Measurements from ENCODE around the gene MBTPS1. TPM values are rescaled to one million over a fixed set of nuclear protein-coding genes. Genes with fewer than 3 reads are reported as not detected.

Gene MBTPS1
- total RNA-seq, 1 donor, result 52.8 TPM

DNA sequence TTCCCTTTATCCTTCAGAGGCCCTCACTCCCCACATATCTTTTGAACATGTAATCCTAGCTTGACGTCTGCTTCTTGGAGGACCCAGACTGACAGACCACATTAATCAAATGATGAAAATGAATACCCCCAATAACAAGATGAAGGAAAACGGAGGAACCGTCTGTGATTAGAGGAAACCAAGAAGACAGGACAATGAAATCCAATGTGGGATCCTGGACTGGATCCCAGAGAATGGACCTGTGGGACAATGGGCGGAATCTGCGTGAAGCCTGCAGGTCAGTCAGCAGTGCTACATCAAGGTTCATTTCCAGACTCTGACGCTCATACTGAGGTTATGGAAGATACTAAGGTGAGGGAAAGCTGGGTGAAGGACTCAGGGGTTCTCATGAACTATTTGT, 35.9 kb downstream of the MBTPS1 start:
- no peak for DNase-seq (ENCODE audit: low read depth in 2 of 3, low spot score in 2 of 3)

DNA sequence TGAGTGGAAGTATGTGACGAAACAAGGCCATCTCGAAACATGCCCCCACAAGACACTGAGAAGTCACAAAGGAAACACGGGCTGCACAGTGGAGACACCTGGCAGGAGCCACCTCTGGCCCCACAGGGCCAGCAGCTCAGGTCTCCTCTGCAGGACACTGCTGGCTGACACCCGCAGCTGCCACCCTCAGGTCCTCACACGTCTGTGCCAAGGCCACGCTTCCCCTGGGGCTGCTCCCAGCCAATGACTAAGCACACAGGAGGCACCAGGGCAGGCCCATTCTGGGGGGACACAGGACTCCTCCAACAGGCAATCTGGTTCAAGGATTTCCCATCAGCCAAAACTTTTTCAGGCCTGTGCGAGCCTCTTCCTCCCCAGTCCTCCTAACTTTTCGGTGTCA, 36.4 kb downstream of the MBTPS1 start:
- no peak for DNase-seq (ENCODE audit: low read depth in 2 of 3, low spot score in 2 of 3)

DNA sequence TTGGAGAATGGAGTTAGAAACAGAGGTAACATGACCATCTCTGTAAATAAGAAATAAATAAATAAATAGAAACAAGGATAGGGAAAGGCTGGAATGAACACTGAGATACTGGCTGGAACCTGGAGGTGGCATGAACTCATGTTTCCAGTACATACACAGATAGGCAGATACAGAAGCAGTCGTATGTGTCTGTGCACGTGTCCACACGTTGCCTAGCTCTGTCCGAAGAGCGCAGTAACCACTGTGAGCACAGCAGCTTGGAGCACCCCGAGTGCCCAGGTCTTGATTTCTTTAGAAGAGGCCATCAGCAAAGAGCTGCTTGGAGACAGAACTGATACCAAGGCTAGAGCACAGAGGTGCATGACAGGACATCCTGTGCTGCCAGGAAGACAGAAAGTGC, 37.1 kb downstream of the MBTPS1 start:
- DNase-seq (ENCODE audit: low read depth in 2 of 3, low spot score in 2 of 3), result no peak

DNA sequence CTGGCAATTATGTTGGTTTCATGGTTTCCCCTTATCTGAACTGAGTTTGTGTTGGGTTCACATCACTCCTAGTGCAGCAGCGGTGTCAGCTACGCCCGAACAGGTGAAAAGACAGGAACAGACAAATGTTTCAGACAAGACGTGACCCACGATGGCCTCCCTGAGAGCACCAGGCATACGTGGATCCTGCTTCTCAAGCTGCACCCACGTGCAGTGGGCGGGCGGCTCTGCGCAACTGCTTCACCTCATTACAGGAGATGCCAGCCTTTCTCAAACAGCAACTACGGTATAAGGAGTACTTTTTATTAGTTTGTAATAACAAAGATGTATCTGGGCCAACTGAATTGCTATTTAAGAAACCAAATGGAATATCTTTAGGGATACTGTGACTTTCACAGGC, 41.4 kb downstream of the MBTPS1 start:
- no peak for DNase-seq (ENCODE audit: low read depth in 2 of 3, low spot score in 2 of 3)

DNA sequence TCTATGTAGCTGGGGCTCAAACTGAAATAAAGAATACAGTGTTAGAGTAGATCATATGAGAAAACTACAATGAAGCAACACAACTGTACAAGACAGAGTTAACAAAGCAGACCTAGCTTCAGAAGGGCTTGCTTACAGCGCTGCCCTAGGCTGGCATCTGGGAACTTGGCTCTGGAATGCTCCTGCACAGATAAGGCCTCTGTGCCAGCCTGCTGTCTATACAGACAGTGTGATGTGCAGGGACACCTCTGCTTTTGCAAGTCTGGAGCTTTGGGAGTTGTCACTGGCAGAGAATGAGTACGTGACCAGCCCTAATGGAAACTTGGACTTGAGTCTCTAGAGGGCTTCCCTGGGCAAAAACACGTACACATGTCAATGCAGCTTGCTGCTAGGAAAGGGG, 42.0 kb downstream of the MBTPS1 start:
- no peak for DNase-seq (ENCODE audit: low read depth in 2 of 3, low spot score in 2 of 3)

DNA sequence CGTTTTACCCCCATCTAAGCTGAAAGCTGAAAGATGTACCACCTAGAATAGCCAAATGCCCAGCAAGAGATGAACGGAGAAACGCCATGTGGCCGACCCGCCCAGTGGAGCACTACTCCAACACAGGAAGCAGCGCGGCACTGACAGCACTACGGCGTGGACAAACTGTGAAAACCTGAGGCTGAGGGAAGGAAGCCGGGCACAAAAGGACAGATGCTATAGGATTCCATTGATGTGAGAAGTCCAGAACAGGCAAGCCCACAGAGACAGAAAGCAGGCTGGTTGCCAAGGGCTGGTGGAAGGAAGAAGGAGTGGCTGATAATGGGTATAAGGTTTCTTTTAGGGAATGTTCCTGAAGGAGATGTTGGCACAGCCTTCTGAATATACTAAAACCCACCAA, 44.7 kb downstream of the MBTPS1 start:
- DNase-seq (ENCODE audit: low read depth in 2 of 3, low spot score in 2 of 3), result no peak

DNA sequence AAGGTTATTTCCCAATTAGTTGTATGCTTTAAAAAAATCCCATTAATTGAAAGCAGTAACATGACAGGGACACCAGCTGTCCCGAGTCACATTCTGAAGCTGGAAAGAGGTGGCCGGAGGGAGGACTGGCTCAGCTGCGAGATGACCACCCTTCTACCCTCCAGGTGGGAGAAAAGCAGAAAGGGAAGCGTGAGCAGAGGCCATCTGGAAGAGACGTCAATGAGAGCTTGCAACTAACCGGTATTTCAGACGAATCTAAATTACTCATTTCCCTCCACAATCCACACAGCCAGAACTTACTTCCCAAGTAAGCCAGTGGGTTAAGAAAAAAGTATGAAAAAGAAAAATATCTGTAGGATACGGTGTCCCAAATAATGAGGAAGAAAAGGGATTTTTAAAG, 45.6 kb downstream of the MBTPS1 start:
- no peak for DNase-seq (ENCODE audit: low read depth in 2 of 3, low spot score in 2 of 3)

DNA sequence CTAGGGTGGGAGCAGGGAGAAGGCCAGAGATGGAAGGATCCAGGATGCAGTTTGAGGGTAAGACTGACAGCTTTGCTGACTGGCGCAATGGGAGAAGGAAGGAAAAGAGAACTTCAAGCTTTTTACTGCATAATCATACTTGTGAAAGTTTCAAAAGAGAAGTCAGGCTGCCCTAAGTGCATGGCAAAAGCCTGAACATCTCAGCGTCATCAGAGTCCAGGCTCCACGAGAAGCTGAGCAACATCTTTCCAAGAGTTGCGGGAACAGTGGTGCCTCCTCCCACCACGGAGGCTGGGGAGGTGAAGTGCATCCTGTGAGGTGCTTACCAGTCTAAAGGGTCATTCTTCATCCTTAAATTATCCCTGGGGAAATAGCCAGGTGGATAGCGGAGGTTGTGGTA, 47.2 kb downstream of the MBTPS1 start:
- no peak for DNase-seq (ENCODE audit: low read depth in 2 of 3, low spot score in 2 of 3)

DNA sequence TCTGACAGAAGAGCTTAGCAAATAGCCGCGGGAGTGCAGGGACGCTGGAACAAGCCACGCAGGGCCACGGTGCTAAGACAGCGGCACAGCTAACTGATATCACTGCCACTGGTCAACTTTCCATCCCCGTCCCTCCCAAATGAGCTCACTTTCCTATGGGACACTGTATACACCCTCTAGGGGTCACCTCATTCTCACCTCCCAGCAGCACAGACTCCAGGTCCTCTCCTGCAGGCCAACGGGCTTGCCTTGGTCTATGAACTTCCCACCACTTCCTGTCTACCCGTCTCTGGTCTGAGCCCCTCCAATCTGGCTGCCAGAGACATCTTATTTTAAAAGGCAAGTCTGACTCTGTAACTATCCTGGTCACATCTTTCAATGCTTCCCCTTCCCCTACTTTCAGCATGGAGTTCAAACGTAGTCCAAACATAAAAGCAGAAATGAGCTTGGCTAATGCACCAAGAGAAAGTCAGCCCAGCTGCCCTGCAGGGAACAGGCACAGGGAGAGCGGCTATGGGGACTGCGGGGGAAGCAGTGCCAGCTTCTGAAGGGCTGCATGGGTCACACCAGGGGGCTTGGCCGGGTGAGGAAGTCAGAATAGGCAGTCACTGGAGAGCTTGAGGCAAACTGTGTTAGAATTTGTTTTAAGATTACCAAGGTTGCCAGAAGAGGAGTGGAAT, 47.8 kb downstream of the MBTPS1 start:
- DNase-seq (ENCODE audit: low read depth in 2 of 3, low spot score in 2 of 3), result no peak

DNA sequence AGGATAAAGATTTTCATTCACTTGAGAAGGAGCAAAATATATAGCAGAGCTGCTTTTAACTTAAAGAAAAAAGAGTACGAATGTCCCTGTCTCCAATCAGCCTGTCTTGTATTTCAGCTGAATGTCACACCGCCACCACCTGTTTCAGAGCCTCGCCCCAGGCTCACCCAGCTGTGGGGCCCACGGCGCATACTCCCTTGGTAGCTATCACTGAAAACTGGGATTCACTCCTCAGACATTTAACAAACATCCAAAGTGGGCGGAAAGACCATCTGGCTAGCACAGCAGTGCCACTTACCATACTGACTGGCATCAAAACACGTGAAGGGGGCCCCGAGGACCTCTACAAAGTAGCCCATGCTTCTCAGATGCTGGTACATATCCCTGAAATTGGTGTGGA, 48.7 kb downstream of the MBTPS1 start:
- no peak for DNase-seq (ENCODE audit: low read depth in 2 of 3, low spot score in 2 of 3)

DNA sequence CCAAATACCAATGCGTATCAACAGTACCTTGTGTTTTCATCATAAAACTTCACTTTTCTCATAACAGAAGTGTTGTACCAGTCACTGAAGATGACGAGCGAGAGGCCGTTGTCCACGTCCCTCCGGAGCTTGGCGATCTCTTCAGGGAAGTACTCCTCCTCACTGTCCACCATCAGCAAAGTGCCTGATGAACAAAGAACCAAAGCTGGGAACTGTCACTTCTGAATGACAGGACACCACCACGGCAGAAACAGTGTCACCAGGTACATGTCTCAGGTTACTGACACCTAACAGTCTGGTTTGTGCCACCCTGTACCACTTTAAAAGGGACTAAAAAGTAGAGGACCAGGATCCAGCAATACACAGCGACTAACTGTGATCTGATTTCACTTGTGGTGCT, 49.1 kb downstream of the MBTPS1 start:
- DNase-seq (ENCODE audit: low read depth in 2 of 3, low spot score in 2 of 3), result no peak

DNA sequence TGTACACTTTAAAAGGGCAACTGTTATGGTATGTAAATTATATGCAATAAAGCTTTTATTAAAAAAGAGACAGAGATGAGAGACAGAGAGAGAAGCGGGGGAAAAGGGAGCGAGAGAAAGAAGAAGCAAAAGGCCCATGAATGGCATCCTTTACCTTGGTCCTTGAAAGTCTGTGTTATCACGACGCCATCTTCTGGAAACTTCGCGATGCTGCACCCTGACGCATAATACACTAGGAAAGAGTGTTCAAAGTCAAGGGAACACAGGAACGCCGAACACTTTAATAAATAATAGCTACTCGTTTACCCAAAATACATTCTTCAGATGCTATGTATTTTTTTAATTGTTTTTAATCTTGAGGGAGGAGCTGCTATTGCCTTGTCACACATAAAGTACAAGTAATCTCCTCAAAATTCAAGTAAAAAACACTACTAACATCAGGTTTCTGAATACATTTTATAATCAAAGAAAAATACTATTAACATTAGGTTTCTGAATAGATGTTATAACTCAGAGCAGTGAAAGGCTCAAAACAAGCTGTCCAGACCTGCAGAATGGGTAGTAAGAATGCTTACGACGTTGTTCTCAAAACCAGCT, 51.1 kb downstream of the MBTPS1 start:
- peak in 1 of 3 donors; percentile 61 for DNase-seq (ENCODE audit: low read depth in 2 of 3, low spot score in 2 of 3)

DNA sequence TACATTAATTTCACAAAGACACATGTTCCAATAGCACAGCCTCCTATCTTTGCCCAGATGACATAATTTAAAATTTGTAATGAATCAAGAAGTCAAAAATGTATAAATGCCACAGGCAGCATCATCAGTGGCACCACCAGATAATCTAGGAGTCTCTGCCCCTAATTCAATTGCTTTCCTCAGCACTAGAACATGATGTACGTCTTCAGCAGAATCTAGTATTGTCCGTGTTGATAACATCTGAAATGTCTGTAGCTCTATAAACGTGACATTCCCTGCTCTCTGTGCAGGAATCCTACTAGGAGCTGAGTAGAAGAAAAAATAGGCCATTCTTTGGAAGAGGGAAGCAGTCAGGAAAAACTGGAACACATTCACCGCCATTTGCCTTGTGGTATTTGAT, 52.8 kb downstream of the MBTPS1 start:
- DNase-seq (ENCODE audit: low read depth in 2 of 3, low spot score in 2 of 3), result no peak

DNA sequence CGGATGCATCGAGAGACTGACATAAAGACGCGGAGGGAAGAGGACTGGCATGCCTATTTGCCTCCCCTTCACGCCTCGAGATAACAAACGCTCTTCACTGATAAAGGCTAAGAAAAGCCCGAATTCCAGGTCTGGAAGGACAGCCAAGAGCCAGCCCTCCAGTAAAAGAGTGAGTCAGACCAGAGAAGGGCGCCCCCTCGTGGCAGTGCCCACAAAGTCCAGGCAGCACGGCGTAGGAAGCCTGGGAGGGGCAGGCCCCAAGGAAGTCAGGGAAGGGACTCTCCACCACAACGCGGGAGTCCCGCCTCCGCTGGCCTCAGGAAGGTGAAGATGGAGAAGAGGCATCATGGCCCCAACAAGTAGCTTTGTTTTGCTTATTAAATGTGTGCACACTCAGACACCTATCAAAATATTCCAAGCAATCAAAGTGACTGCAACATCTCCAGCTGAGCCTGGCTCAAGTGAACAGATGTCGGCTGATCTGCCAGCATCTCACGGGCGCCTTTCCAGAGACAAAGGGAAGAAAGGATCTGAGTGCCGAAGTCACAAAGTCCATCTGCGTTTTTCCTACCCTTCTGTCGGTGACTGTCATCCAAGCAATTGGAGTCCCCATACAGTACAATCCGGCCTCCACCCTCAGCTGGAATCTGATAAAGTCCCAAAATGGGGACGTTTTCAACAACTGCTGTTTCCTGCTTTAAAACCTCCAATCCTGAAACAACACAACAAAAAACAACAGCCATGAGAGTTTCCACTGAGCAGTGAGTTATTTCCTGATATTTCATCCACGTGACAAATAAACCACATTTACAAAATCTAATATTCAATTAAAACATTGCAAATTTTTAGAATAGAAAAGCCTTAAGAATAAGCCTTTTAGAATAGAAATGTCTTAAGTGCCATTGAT, 53.8 kb downstream of the MBTPS1 start:
- peak; percentile 22 to 57 (median 51) for DNase-seq (ENCODE audit: low read depth in 2 of 3, low spot score in 2 of 3)

DNA sequence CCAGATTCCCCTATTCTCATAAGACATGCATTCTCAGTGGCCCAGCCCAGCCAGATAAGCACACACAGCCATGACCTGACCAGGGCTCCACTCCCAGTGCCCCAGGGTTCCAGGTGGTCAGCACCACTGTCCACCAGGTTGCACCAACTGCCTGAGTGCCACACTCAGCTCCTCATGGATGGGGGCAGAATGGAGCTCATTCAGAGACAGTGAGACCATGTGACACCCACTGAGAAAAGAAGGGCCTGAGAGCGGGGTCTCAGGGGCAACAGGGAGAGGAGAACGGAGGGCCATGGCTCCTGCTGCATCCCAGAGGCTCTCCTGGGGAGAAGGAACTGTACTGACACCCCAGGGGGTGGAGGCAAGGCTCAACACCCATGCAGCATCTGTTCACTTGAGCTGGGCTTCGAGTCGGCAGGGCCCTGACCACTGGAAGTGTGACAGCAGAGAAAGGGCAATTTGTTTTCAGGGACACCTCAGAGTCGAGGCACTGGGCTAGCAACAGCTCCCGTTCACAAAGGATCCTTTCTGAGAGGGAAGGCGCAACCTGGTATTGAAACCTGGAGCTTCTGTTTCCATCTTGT, 55.4 kb downstream of the MBTPS1 start:
- DNase-seq (ENCODE audit: low read depth in 2 of 3, low spot score in 2 of 3), result no peak

DNA sequence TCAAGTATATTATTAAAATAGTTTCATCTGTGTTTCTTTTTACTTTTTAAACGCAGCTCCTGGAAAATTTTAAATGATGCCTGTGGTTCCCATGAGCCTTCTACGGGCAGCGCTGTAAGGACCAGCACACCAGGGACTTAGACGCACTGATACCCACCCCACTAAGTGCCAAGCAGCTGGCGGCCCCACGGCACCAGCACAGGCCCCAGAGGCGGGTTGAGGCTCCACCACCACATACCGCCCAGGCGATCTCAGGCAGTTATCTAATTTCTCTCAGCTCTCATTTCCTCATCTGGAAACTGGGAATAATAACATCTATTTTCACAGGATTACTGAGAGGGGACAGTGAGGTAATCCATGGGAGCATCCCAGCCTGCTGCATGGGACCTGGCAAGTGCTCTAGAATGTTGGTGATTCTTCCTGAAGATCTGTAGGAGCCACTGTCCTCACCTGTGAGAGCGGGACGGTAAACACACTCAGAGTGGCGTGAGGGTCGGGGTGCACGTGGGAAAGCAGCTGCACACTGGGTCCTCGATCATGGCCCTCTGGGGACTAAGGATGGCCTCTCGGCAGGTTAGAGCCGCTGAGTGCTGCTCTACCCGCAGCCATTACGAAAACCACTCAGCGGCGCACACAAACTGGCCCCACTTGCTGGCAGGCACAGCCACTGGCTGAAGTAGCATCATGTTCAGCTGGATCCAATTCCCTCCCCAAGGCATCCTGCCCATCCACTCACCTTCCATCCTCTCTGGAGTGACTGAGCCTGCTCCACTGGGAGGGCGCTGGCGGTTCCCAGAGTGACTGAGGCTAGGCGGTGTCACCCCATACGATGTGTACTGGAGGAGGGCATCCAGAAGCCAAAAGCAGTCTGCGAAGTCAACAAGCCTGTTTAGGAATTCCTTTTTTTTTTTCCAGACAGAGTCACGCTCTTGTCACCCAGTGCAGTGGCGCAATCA, 56.5 kb downstream of the MBTPS1 start:
- DNase-seq (ENCODE audit: low read depth in 2 of 3, low spot score in 2 of 3), result no peak

DNA sequence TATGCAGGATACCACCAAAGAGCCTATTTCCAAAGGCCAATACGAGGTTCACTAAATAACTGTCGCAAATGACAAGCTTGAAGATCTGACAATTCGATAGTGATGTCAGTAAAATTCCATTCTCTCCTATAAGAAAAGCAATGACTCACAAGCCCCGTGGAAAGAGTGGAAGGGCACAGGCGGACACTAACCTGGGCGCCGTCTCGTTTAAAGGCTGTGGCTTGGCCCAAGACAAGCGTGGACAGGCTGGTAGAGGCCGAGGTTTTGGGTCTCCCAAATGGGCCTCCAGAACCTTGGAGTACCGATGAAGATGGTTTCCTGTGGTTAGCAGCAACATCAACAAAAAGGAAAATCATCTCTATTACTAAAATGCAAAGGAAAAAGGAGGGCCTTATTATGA, 57.6 kb downstream of the MBTPS1 start:
- no peak for DNase-seq (ENCODE audit: low read depth in 2 of 3, low spot score in 2 of 3)

DNA sequence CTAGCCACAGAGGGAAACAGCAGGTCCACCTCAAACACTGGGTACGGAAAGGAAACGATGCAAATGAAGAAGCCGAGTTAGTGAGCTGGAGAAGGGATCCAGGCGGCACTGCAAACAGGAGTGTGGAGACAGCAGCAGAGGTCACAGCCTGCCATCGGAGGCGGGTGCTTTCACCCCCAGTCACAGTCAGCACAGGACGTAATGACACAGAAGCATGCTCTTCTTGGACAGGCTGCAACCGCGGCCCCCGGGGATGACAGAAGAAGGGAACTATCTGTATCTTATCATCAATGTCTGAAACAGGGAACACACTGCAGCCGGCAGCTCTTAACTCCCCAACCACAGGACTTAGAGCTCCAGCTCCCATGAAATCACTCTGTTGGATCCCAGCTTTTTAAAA, 58.1 kb downstream of the MBTPS1 start:
- DNase-seq (ENCODE audit: low read depth in 2 of 3, low spot score in 2 of 3), result no peak

DNA sequence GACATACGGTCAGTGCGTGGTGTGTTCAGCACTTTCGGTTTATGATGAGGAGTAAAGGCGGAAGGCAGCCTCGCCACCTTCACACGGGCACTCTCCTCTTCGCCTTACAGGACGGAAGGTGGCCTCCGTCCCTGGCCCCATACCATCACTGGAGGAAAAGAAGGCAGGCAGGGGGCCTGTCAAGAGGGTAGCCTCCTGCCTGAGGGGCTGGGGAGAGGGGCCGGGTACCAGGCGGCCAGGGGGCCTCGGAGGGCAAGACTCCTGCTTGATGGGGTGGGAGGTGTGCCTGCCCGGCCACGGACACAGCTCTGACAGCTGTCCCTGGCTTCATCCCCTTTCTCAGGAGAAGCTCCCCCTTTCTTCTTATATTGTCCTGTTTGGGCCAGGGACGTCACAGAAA, 58.5 kb downstream of the MBTPS1 start:
- no peak for DNase-seq (ENCODE audit: low read depth in 2 of 3, low spot score in 2 of 3)

DNA sequence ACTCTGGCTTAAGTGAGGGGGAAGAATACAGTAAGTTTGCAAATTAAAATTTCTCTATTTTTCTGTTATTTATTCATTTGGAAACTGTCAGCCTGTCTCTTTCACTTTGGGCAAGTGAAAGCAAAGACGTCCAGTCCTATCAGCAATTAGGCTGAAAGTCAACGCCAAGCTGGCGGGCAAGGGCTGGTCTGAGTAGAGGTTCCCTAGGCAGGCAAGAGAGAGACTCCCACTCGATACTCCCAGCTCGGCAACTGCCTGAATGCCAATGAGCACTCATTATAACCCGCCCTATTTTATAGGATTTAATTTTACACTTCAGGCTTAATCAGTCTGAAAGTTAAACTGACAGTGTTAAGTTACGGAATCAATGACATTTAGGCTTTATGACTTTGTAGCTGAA, 59.8 kb downstream of the MBTPS1 start:
- no peak for DNase-seq (ENCODE audit: low read depth in 2 of 3, low spot score in 2 of 3)

Data from hematopoietic multipotent progenitor cell (in vitro differentiated cells).